Measurements from ENCODE around the gene ARHGAP15. TPM values are rescaled to one million over a fixed set of nuclear protein-coding genes. Genes with fewer than 3 reads are reported as not detected.

The ARHGAP15 gene
- total and polyA plus RNA-seq, 2 donors from 2014 or later = 5.7 to 23.1 TPM

- no peak overlapping the region for H3K9ac ChIP-seq (ENCODE audit: low read length in 3 of 3)
- H3K4me1 ChIP-seq (ENCODE audit: control insufficient read depth in 2 of 3, insufficient read depth in 2 of 3, low read depth in 1 of 3, low read length in 3 of 3) = no peaks in the 10 kb centered on the region
- no peaks in the 10 kb centered on the region for H3K36me3 ChIP-seq (ENCODE audit: control insufficient read depth in 2 of 3, insufficient read depth in 3 of 3, low read length in 3 of 3)
- TF ChIP-seq, protein P1, sequence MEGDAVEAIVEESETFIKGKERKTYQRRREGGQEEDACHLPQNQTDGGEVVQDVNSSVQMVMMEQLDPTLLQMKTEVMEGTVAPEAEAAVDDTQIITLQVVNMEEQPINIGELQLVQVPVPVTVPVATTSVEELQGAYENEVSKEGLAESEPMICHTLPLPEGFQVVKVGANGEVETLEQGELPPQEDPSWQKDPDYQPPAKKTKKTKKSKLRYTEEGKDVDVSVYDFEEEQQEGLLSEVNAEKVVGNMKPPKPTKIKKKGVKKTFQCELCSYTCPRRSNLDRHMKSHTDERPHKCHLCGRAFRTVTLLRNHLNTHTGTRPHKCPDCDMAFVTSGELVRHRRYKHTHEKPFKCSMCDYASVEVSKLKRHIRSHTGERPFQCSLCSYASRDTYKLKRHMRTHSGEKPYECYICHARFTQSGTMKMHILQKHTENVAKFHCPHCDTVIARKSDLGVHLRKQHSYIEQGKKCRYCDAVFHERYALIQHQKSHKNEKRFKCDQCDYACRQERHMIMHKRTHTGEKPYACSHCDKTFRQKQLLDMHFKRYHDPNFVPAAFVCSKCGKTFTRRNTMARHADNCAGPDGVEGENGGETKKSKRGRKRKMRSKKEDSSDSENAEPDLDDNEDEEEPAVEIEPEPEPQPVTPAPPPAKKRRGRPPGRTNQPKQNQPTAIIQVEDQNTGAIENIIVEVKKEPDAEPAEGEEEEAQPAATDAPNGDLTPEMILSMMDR (IDR thresholded peaks at IDR 0.05; ENCODE audit: borderline replicate concordance, extremely low read depth, insufficient read depth) = no peak
- no peak overlapping the region for H3K4me3 ChIP-seq (ENCODE audit: low read length in 3 of 3)
- FAIRE-seq = no peak
- no peak overlapping the region for H3K27ac ChIP-seq (ENCODE audit: low read depth in 2 of 2, low read length in 2 of 2)
- no peaks in the 10 kb centered on the region for H3K9me3 ChIP-seq (ENCODE audit: control insufficient read depth in 2 of 3, insufficient read depth in 1 of 3, low read length in 3 of 3)
- intact Hi-C loops (cut with DNase I) = no loop called here
- H3K27me3 ChIP-seq (ENCODE audit: control insufficient read depth, insufficient read depth, low read length) = no peaks in the 10 kb centered on the region
- no peak for DNase-seq
Measured at GRCh38 chr2:143601828-143602227, 472.6 kb downstream of the ARHGAP15 start.

GRCh38 chr2:143603035-143603655, 473.9 kb downstream of the ARHGAP15 start:
- H3K27ac ChIP-seq (ENCODE audit: low read depth in 2 of 2, low read length in 2 of 2) = no peak overlapping the region
- no peak for FAIRE-seq
- H3K9me3 ChIP-seq (ENCODE audit: control insufficient read depth in 2 of 3, insufficient read depth in 1 of 3, low read length in 3 of 3) = no peaks in the 10 kb centered on the region
- H3K9ac ChIP-seq (ENCODE audit: low read length in 3 of 3) = no peak overlapping the region
- no peaks in the 10 kb centered on the region for H3K27me3 ChIP-seq (ENCODE audit: control insufficient read depth, insufficient read depth, low read length)
- no peaks in the 10 kb centered on the region for H3K36me3 ChIP-seq (ENCODE audit: control insufficient read depth in 2 of 3, insufficient read depth in 3 of 3, low read length in 3 of 3)
- DNase-seq = peak in 1 of 5 donors; percentile 9
- H3K4me3 ChIP-seq (ENCODE audit: low read length in 3 of 3) = no peak overlapping the region
- TF ChIP-seq, protein P1 (IDR thresholded peaks at IDR 0.05; ENCODE audit: borderline replicate concordance, extremely low read depth, insufficient read depth) = no peak
- H3K4me1 ChIP-seq (ENCODE audit: control insufficient read depth in 2 of 3, insufficient read depth in 2 of 3, low read depth in 1 of 3, low read length in 3 of 3) = peaks cover 0 to 6% (median 0%) of the 10 kb centered on the region in 3 donors
- intact Hi-C loops (cut with DNase I) = no loop called here

- Histone ChIP-seq H3K9me3 (ENCODE audit: control insufficient read depth in 2 of 3, insufficient read depth in 1 of 3, low read length in 3 of 3) (no peaks in the 10 kb centered on the region), H3K4me3 (ENCODE audit: low read length in 3 of 3) (no peak overlapping the region), H3K27me3 (ENCODE audit: control insufficient read depth, insufficient read depth, low read length) (no peaks in the 10 kb centered on the region), H3K4me1 (ENCODE audit: control insufficient read depth in 2 of 3, insufficient read depth in 2 of 3, low read depth in 1 of 3, low read length in 3 of 3) (peaks cover 0 to 6% (median 0%) of the 10 kb centered on the region in 3 donors), H3K36me3 (ENCODE audit: control insufficient read depth in 2 of 3, insufficient read depth in 3 of 3, low read length in 3 of 3) (no peaks in the 10 kb centered on the region), H3K27ac (ENCODE audit: low read depth in 2 of 2, low read length in 2 of 2) (no peak overlapping the region), H3K9ac (ENCODE audit: low read length in 3 of 3) (no peak overlapping the region)
- FAIRE-seq = no peak
- DNase-seq = peak in 2 of 5 donors; percentile 36 to 61
- intact Hi-C loops (cut with DNase I) = no loop called here
- TF ChIP-seq, protein P1 (IDR thresholded peaks at IDR 0.05; ENCODE audit: borderline replicate concordance, extremely low read depth, insufficient read depth) = no peak
Measured at GRCh38 chr2:143603846-143604565, 474.8 kb downstream of the ARHGAP15 start.

Measured in kidney (tissue), 14 donors.